DMS79 treated with DMSO at 0.1 percent for 48 hours (cell line): ENCODE results near the gene ERMAP.
"Not testable (repeated sequence)": the region's sequence is repeated elsewhere in the genome, so short reads cannot be mapped to it uniquely, and the experiment has no call there.

Source experiments
- DNase-seq: peaks from one replicate; lab custom pipeline; 2025; lab: John Stamatoyannopoulos, UW

ERMAP gene

GRCh38 chr1:42807056-42807668 lies 9.8 kb upstream of the ERMAP start:
- DNase-seq, result no peak

- not testable (repeated sequence) for DNase-seq
These were observed 2.1 kb upstream of the ERMAP start for GRCh38 chr1:42814815-42815214.

- DNase-seq, result peak; percentile 71
These were observed 859 bp upstream of the ERMAP start for GRCh38 chr1:42815941-42816584.

GRCh38 chr1:42817440-42817767 lies 482 bp downstream of the ERMAP start:
- DNase-seq, result no peak

GRCh38 chr1:42817976-42818375 lies 1.1 kb downstream of the ERMAP start:
- DNase-seq, result no peak

GRCh38 chr1:42820813-42821212 lies 3.9 kb downstream of the ERMAP start:
- DNase-seq, result no peak

- DNase-seq, result no peak
These were observed 4.8 kb downstream of the ERMAP start for GRCh38 chr1:42821690-42822089.

- DNase-seq, result peak; percentile 38
These were observed 6.0 kb downstream of the ERMAP start for GRCh38 chr1:42822800-42823392.

GRCh38 chr1:42824481-42825035 lies 7.6 kb downstream of the ERMAP start:
- peak; percentile 32 for DNase-seq

- DNase-seq, result no peak
These were observed 8.3 kb downstream of the ERMAP start for GRCh38 chr1:42825036-42825851.

- DNase-seq, result no peak
These were observed 13.7 kb downstream of the ERMAP start for GRCh38 chr1:42830631-42831030.

- DNase-seq, result no peak
These were observed 14.4 kb downstream of the ERMAP start for GRCh38 chr1:42831273-42831672.

GRCh38 chr1:42832641-42833240 lies 15.8 kb downstream of the ERMAP start:
- no peak for DNase-seq

- DNase-seq, result no peak
These were observed 17.1 kb downstream of the ERMAP start for GRCh38 chr1:42833981-42834380.

- DNase-seq, result no peak
These were observed 17.9 kb downstream of the ERMAP start for GRCh38 chr1:42834803-42835202.

- peak; percentile 25 for DNase-seq
These were observed 18.5 kb downstream of the ERMAP start for GRCh38 chr1:42835422-42835821.

- DNase-seq, result no peak
These were observed 20.8 kb downstream of the ERMAP start for GRCh38 chr1:42837709-42838108.

GRCh38 chr1:42838482-42839190 lies 21.7 kb downstream of the ERMAP start:
- DNase-seq, result no peak

- no peak for DNase-seq
These were observed 24.1 kb downstream of the ERMAP start for GRCh38 chr1:42841010-42841409.

- no peak for DNase-seq
These were observed 24.7 kb downstream of the ERMAP start for GRCh38 chr1:42841440-42842147.
